Heart left ventricle (tissue), 16 donors: Measurements from ENCODE around the gene ZNF331. TPM values are rescaled to one million over a fixed set of nuclear protein-coding genes. Genes with fewer than 3 reads are reported as not detected.

ENCODE experiments used
- ATAC-seq, 4 donors: fragments of 200-7000 bp; cut with Tn5 transposase; one replicate each; pipeline ENCODE4 v1.9.1; 2020 to 2022; ENCODE audit warnings: moderate library complexity in 4 of 4, mild to moderate bottlenecking in 3 of 4, moderate number of reproducible peaks in 1 of 4
- DNase-seq, 5 donors: peaks; one replicate each; pipeline ENCODE4 v3.0.0-alpha.2; 2020
- H3K27ac ChIP-seq, 12 donors: fragments of 200-600 bp; sonication (generic) in 4 of 12; one replicate each; pipeline versions ENCODE4 v1.5.0 to v1.8.0; 2016 to 2022; ENCODE audit warnings: mild to moderate bottlenecking in 2 of 12
- H3K27me3 ChIP-seq, 9 donors: fragments of 200-600 bp; sonication (generic) in 2 of 9; one replicate each; pipeline versions ENCODE4 v1.5.1 to v1.8.0; 2016 to 2022; ENCODE audit warnings: mild to moderate bottlenecking in 3 of 9
- H3K36me3 ChIP-seq, 9 donors: fragments of 200-600 bp; sonication (generic) in 2 of 9; one replicate each; pipeline versions ENCODE4 v1.5.0 to v1.8.0; 2018 to 2022; ENCODE audit warnings: mild to moderate bottlenecking in 2 of 9
- H3K4me1 ChIP-seq, 12 donors: fragments of 200-600 bp; sonication (generic) in 4 of 12; one replicate each; pipeline versions ENCODE4 v1.5.0 to v1.8.0; 2016 to 2022; ENCODE audit warnings: mild to moderate bottlenecking in 3 of 12
- H3K4me3 ChIP-seq, 12 donors: fragments of 200-600 bp; sonication (generic) in 4 of 12; one replicate each; pipeline versions ENCODE4 v1.5.0 to v1.8.0; 2017 to 2022; ENCODE audit warnings: mild to moderate bottlenecking in 9 of 12, moderate library complexity in 4 of 12
- H3K9me3 ChIP-seq, 12 donors: fragments of 200-600 bp; sonication (generic) in 4 of 12; one replicate each; pipeline versions ENCODE4 v1.5.0 to v1.8.0; 2016 to 2022; ENCODE audit warnings: mild to moderate bottlenecking in 1 of 12
- POLR2A ChIP-seq, 2 donors: fragments of 450-650 bp; IDR thresholded peaks; one replicate each; pipeline ENCODE4 v1.6.1; 2017; ENCODE audit warnings: antibody characterized with exemption in 2 of 2, mild to moderate bottlenecking in 2 of 2, moderate library complexity in 2 of 2
- WGBS, 4 donors: extraction: QIAGEN DNeasy Blood & Tissue Kit in 2 of 4; methylation state at CpG; one replicate each; pipeline versions ENCODE4 v1.1.5 to v1.1.7; 2013 to 2018; 5-methylcytosine and 5-hydroxymethylcytosine counted together
- intact Hi-C, 10 donors: fragments of 100-400 bp; cut with DNase I; formaldehyde crosslinking; loops; one replicate each; pipeline versions ENCODE4 v1.11.1 to v1.14.2; 2022
- polyA plus RNA-seq, 2 donors: library from polyadenylated mRNA; stranded (reverse); fragments of 200-250 nt; gene quantifications; one replicate each; pipeline ENCODE4 v1.2.3, GENCODE V29; 2013
- total RNA-seq, 9 donors: library from RNA; depleted of rRNA in 2 of 9; stranded (reverse); fragments of >200 nt in 2 of 9; fragmentation: NEBNext Ultra II Directional in 3 of 9; extraction: Animal tissue kit (Norgen Biotek cat#: 25700) in 3 of 9; gene quantifications; one replicate each; pipeline versions ENCODE4 v1.1.0 to v1.2.4, GENCODE V29; 2016 to 2023
- TF ChIP-seq, protein P1 (sequence below), 12 donors: fragments of 200-600 bp; sonication (generic) in 4 of 12; IDR thresholded peaks; one replicate each; pipeline versions ENCODE4 v1.5.0 to v1.8.0; 2018 to 2022; ENCODE audit warnings: antibody characterized with exemption in 12 of 12, mild to moderate bottlenecking in 5 of 12
- donor health status: ischemic (EF 13 %, LVEDD 7.1; RV severe dilation, severe dysfunction).
- donor health status: healthy with polysubstance abuse.
- donor health status: DM: no; HTN: yes; CAD: no.
- donor health status: DM: no; HTN: no; CAD: no.
- donor health status: ischemic (EF 25% LVEDD 6.9; RV normal size, moderate dysfunction).
- donor health status: ischemic (EF 25% LVEDD 5.7; RV mildly dilated, moderate dysfunction).
- donor health status: healthy.
- donor health status: DM: yes; HTN: yes; CAD: no.
- donor health status: ischemic (EF 35%, LVEDD 5.7; RV mildly dilated, moderate dysfunction).
- donor health status: nonischemic (EF 11% LVEDD 7.7; RV severe dilation, severe dysfunction).
- donor health status: DM: yes; HTN: yes; CAD: no.
- donor health status: PGD.
- donor health status: ischemic (EF 29% LVEDD 5.4; RV normal size, mild dysfunction).
- donor health status: nonischemic (EF 23%, LVEDD 6.1; RV moderate dilation, normal function).

Gene ZNF331
- total and polyA plus RNA-seq, 11 donors, result 7.6 to 25.8 (median 10.1) TPM

DNA sequence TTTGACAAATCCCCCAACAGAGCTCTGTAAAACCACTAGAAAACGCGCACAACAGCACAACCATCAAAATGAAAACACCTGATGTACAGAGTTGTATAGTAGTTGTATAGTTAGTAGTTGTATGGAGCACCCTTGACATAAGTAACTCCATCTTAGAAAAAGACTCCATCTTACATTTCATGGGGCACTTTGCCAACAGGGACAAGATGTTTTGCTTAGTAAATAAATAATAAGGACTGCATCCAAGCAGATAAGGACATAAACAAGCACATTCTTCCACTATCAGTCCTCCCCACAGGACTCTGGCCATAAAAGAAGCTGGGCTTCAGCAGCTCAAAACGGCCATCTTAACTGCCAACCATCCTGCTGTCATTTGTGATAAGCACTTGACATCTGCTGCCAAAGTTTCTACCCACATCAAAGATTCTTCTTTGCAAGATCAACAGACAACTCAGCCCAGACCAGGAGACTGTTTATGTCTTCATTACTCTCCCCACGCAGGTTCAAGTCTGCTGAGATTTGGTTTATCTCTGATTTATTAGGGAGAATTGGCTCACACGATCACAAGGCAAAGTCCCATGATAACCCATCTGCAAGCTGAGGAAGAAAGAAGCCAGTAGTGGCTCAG, 20.7 kb upstream of the ZNF331 start:
- Histone ChIP-seq H3K36me3 (no peaks in the 10 kb centered on the region), H3K27me3 (no peaks in the 10 kb centered on the region), H3K4me3 (no peak overlapping the region), H3K27ac (no peak overlapping the region), H3K9me3 (peaks cover 0 to 11% (median 0%) of the 10 kb centered on the region in 12 donors), H3K4me1 (peaks cover 0 to 15% (median 10%) of the 10 kb centered on the region in 12 donors)
- TF ChIP-seq POLR2A (IDR thresholded peaks at IDR 0.05), result no peak
- TF ChIP-seq, protein P1, sequence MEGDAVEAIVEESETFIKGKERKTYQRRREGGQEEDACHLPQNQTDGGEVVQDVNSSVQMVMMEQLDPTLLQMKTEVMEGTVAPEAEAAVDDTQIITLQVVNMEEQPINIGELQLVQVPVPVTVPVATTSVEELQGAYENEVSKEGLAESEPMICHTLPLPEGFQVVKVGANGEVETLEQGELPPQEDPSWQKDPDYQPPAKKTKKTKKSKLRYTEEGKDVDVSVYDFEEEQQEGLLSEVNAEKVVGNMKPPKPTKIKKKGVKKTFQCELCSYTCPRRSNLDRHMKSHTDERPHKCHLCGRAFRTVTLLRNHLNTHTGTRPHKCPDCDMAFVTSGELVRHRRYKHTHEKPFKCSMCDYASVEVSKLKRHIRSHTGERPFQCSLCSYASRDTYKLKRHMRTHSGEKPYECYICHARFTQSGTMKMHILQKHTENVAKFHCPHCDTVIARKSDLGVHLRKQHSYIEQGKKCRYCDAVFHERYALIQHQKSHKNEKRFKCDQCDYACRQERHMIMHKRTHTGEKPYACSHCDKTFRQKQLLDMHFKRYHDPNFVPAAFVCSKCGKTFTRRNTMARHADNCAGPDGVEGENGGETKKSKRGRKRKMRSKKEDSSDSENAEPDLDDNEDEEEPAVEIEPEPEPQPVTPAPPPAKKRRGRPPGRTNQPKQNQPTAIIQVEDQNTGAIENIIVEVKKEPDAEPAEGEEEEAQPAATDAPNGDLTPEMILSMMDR (IDR thresholded peaks at IDR 0.05), result no peak
- no peak for ATAC-seq
- DNase-seq, result no peak
- intact Hi-C loops, result loop anchor here in 5 of 10 donors (5.0 to 10.0 kb wide), 3 partner anchors 85 to 322 kb away; partner anchors contain the start of genes ZNF665 (in 3 of the 5) and ZNF761 (in 1 of the 5)
- WGBS, 4 donors, result 57 to 67% (median 63%) methylated on average over 5 of the region's 5 CpGs

DNA sequence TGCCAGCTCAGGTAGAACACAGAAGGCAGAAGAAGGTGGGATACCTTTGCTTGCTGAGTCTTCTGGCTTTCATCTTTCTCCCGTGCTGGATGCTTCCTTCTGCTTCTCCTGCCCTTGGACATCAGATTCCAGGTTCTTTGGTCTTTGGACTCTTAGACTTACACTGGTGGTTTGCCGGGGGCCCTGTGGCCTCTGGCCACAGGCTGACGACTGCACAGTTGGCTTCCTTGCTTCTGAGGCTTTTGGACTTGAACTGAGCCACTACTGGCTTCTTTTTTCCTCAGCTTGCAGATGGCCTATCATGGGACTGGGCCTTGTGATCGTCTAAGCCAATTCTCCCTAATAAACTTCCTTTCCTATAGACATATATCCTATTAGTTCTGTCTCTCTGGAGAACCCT, 19.8 kb upstream of the ZNF331 start:
- DNase-seq (no peak), ATAC-seq (no peak)
- intact Hi-C loops, result loop anchor here in 5 of 10 donors (5.0 to 10.0 kb wide), 3 partner anchors 86 to 323 kb away; partner anchors contain the start of genes ZNF665 (in 3 of the 5) and ZNF761 (in 1 of the 5)
- Histone ChIP-seq H3K4me3 (no peak overlapping the region), H3K27ac (no peak overlapping the region), H3K9me3 (peaks cover 0 to 11% (median 0%) of the 10 kb centered on the region in 12 donors), H3K36me3 (no peaks in the 10 kb centered on the region), H3K4me1 (peaks cover 0 to 15% (median 10%) of the 10 kb centered on the region in 12 donors), H3K27me3 (no peaks in the 10 kb centered on the region)
- WGBS, 4 donors, result 79 to 85% (median 83%) methylated on average over 4 of the region's 4 CpGs
- TF ChIP-seq POLR2A (IDR thresholded peaks at IDR 0.05), result no peak
- TF ChIP-seq, protein P1 (IDR thresholded peaks at IDR 0.05), result no peak

DNA sequence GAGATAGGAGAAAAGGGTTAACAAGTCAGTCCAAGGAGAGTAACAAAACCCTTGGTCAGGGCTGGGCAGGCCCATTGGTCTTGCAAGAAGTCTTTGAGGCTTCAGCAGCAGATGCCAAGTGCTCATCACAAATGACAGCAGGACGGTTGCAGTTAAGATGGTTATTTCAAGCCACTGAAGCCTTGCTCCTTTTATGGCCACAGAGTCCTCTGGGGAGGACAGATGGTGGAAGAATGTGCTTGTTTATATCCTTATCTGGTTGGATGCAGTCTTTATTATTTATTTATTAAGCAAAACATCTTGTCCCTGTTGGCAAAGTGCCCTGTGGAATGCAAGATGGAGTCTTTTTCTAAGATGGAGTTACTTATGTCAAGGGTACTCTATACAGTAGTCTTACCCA, 19.2 kb upstream of the ZNF331 start:
- peaks cover 0 to 15% (median 10%) of the 10 kb centered on the region in 12 donors for H3K4me1 ChIP-seq
- no peak for DNase-seq
- H3K36me3 ChIP-seq, result no peaks in the 10 kb centered on the region
- TF ChIP-seq, protein P1 (IDR thresholded peaks at IDR 0.05), result no peak
- TF ChIP-seq POLR2A (IDR thresholded peaks at IDR 0.05), result no peak
- H3K9me3 ChIP-seq, result peaks cover 0 to 11% (median 0%) of the 10 kb centered on the region in 12 donors
- no peak overlapping the region for H3K4me3 ChIP-seq
- WGBS, 4 donors, result 13 to 34% (median 19%) methylated on average over 1 of the region's 1 CpG
- ATAC-seq, result no peak
- no peaks in the 10 kb centered on the region for H3K27me3 ChIP-seq
- H3K27ac ChIP-seq, result peak overlapping the region in 5 of 12 donors; percentile 2 to 93 (median 45)
- intact Hi-C loops, result loop anchor here in 5 of 10 donors (5.0 to 10.0 kb wide), 3 partner anchors 86 to 324 kb away; partner anchors contain the start of genes ZNF665 (in 3 of the 5) and ZNF761 (in 1 of the 5)

DNA sequence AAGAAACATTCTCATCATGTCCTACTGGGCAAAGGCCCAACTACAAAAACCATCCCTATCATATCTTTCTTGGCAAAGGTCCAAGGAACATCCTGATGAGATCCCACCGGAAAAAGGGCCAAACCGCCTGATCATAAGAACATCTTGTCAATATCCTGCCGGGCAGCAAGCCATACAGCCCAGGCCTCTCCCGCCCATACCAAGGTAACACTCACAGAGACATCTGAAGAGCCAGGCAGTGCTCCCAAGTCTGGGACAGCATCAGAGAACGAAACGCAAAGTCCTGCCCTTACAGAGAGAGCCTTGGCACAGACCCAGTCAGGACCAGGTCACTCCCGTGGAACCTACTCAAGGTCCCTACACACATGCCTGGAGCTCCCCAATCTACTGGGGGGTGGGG, 18.5 kb upstream of the ZNF331 start:
- Histone ChIP-seq H3K9me3 (peaks cover 0 to 11% (median 0%) of the 10 kb centered on the region in 12 donors), H3K4me1 (peaks cover 0 to 15% (median 10%) of the 10 kb centered on the region in 12 donors), H3K4me3 (no peak overlapping the region), H3K27ac (peak overlapping the region in 11 of 12 donors; percentile 57 to 93 (median 85)), H3K27me3 (no peaks in the 10 kb centered on the region), H3K36me3 (no peaks in the 10 kb centered on the region)
- WGBS, 4 donors, result 37 to 57% (median 41%) methylated on average over 7 of the region's 7 CpGs
- TF ChIP-seq, protein P1 (IDR thresholded peaks at IDR 0.05), result no peak
- no peak for TF ChIP-seq POLR2A (IDR thresholded peaks at IDR 0.05)
- ATAC-seq (no peak), DNase-seq (peak in 3 of 5 donors; percentile 22 to 50 (median 33))
- intact Hi-C loops, result loop anchor here in 5 of 10 donors (5.0 to 10.0 kb wide), 3 partner anchors 87 to 325 kb away; partner anchors contain the start of genes ZNF665 (in 3 of the 5) and ZNF761 (in 1 of the 5)
